GM18858 (cell line): ENCODE results near the gene FMNL2.
A peak's percentile ranks its signal among the peaks of the same experiment; 100 is the strongest.

Experiments
- ATAC-seq: cut with Tn5 transposase; IDR thresholded peaks from one replicate; pipeline ENCODE4 v1.9.1; 2021; ENCODE audit not compliant: unreplicated experiment

The FMNL2 gene

DNA sequence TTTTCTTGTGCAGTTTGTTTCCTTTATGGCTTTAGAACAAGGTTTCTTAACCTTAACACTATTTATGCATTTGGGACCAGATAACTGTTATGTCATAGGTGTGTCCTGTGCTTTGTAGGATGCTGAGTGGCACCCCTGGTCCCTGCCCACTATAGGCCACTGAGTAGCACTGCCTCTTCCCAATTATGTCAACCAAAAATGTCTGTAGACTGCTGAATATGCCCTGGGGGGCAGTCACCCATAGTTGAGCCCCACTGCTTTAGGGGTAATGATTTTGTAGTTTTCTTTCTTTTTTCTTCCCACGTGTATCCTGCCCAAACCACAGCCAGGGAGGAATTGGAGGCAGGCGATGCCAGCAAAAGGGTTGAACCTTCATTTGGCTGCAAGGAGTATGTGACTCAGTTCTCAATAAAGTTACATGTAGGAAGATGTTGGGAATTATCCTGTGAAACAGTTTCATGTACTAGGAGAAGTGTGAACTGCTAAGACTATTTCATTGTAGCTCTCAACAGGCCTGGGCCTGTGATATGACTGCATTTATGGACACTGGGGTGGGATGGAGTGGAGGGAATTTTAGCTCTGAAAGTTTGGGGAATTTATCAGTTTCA lies 65.7 kb downstream of the FMNL2 start:
- no peak for ATAC-seq

GRCh38 chr2:152402780-152403759 lies 68.1 kb downstream of the FMNL2 start:
- no peak for ATAC-seq

DNA sequence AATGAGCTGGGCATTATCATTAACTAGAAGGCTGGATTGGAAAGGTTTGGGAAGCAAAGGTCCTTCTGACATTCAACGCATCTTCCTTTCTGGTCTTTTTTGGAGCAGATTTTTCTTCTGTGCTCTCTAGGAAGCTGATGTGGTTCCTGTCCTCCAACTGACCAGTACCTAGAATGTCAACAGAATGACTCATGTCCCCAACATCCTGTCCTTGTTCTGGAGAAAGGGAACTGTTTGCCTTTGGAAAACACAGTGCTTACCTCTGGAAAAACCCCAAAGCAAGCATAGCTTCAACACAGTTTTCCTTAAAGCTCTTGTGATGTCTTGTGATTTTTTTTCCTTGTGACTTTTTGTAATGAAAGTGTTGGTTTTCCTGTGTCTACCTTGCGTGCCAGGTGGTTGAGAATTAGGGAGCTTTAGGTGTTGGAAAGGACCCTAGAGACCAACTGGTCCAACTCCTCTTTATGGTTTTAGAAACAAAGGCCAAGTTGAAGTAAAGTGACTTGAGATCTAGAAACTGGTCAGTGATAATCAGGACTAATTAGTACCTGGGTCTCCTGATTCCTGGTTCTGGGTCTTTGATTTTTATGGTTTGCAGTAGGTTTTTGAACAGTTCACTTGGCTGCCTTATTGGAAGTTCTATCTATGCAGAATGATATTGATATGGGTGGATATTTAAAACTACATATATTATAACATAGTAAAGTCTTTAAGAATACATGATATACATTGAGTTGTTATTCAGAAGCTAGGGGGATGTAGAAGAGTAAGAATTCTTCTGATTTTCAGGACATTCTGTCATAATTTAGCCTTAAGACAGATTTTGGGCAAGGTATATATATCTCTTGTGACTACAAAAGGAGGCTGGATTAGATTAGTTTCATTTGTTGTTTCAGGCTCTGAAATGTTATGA lies 70.5 kb downstream of the FMNL2 start:
- peak; percentile 12 for ATAC-seq

DNA sequence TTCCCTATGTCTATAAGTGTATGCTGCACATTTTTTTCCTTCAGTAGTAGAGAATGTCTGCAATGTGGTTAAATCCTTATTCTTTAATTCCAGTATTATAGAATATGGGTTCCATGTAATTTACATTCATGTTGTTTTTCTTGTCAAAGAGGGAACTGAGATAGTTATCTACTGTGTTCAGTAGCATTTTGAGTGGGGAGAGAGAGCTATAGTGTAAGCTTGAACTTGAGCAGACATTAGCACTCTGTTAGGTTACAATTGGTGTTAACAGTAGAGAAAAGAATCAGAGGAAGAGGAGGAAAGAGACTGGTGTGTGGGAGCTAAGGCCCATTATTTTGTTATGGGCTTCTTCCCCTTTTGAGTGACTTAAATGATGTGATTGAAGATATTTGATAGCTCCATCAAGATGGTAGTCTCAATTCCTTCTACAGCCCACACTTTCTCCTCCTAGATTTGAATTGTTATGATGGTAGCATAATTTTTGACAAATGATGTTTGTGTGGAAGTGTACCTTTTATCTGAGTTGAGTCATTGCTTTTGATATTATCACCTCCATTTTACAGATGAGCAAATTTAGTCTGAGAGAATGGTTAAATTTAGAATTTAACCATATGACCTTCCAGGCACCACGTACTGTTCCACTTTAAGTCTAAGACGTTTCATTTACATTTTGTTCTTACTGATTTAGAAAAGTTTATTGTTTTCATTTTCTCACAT lies 71.3 kb downstream of the FMNL2 start:
- peak; percentile 57 for ATAC-seq

DNA sequence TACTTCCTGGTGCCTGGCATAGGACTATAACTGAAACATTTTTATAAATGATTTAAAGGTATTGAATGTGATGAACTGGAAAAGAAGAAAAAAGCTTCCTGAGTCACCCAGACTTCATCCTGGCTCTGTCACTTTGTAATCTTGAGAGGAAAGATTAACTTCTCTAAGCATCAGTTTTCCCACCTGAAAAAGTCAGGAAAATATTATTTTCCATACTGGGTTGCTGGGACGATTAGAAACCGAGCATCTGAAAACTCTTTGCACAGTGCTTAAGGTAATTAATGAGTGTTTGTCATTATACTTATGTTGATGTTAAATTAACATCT lies 71.8 kb downstream of the FMNL2 start:
- no peak for ATAC-seq

DNA sequence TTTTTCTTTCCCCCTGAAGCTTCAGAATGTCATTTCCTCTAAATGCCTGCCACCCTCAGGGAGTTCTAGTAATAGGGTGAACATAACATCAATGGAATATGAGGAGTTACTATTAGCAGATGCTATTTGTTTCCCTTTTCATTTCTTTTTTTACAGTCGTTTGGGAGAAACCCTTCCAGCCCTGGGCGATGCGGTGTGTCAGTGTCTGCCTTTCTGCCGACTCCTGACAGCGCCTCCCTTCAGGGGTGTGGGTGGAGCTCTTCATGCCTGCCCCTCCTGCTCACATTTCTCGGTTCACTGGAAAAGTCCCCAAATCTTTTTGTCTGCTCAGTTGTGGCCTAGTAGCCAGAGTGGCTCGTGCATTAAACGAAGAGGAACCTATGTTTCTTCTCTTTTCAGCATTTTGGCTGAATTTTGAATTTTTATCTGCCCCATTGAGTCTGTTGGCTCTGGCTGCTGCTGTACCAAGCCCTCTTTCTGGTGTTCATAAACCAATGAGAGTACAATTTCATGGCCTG lies 72.3 kb downstream of the FMNL2 start:
- ATAC-seq, result peak; percentile 74

- ATAC-seq, result no peak
These were observed 72.8 kb downstream of the FMNL2 start for GRCh38 chr2:152407806-152408205.

DNA sequence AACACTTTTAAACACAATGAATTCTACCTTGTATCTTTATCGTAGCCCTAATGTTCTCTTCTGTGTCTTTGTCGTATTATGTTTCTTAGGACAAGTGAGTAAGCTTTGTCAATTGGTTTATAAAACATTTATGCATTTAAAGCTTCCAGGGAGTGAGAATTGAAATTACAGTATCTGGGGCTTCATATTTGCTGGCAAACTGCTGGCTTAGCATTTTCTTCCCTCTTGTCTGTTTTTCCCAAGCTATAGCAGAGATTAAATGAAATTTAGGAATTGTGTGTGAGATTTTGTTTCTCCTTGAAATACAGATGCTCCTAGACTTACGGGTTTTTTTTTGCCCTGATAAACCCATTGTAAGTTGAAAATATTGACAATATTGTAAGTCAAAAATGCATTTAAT lies 73.3 kb downstream of the FMNL2 start:
- ATAC-seq, result no peak

DNA sequence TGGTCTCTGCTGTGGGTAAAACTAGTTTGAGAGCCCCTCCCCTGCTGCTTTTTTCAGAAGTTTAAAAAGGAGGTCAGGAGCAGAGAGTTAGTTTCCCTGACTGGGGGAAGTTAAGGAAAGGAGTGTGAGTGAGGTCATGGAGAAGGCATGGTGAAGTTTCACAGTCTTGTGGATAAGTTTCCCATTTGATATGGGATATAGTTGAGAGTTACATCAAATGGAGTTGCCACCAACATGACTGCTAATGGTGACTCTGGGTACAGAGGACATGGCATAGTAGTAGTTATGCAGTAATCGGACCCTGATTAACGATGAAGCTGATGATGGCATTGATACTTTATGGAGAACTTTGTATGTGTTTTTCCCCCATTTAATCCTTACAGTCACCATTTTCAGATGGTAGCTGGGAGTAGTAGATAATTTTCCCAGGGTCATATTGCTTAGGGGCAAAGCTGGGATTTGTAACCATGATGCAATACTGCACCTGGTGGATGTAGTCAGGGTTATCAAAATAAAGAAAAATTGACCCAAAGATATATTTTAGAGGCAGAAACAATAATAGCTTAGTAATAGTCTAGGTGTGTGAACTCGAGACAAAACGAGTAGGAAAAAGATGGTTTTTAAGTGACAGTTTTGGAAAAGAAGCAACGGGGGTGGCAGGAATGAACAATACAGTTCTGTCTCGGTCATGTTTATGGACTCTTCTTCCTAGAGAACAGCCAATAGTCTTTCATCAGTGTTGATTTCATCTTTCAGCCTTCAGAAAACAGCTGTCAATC lies 74.6 kb downstream of the FMNL2 start:
- ATAC-seq, result no peak

GRCh38 chr2:152410165-152410597 lies 75.2 kb downstream of the FMNL2 start:
- no peak for ATAC-seq

GRCh38 chr2:152411154-152411553 lies 76.2 kb downstream of the FMNL2 start:
- ATAC-seq, result no peak

DNA sequence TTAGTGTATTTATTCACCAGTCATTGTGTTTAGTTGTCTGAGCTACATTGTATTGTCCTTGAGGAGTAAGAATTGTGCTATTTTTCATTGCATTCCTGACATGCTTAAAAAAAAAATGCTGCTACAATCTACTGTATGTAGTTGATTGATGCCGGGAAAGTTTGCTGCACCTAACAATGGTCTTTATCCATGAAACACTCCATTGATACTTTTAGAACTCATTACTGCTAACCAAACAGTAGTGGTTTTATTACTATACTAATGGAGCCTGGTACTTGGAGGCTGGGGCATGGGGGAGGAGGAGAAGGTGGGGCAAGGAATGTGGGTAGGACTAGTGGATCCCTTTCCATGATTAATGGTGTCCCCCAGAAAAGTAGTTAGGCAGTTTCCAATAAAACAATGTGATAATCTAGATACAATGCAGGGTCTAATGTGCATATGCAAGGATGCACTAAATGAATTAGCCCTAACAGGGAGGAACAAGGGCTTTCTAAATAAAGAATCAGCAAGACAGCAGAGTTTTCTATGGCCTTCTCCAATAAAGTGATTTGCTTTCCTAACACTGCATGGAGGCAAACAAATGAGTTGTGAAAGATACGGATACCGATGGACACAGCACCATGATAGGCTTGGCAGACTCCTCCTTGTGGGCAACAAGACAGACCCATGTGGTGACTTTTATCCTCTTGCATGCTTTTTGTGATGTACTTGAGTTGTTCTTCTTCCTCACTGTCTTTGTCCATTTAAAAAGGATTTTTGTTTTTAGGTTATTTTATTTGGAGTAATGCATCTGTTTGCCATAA lies 78.5 kb downstream of the FMNL2 start:
- ATAC-seq, result no peak

- ATAC-seq, result no peak
These were observed 80.3 kb downstream of the FMNL2 start for GRCh38 chr2:152415231-152415642.

GRCh38 chr2:152415796-152416195 lies 80.8 kb downstream of the FMNL2 start:
- ATAC-seq, result no peak

GRCh38 chr2:152418688-152419087 lies 83.7 kb downstream of the FMNL2 start:
- ATAC-seq, result no peak

DNA sequence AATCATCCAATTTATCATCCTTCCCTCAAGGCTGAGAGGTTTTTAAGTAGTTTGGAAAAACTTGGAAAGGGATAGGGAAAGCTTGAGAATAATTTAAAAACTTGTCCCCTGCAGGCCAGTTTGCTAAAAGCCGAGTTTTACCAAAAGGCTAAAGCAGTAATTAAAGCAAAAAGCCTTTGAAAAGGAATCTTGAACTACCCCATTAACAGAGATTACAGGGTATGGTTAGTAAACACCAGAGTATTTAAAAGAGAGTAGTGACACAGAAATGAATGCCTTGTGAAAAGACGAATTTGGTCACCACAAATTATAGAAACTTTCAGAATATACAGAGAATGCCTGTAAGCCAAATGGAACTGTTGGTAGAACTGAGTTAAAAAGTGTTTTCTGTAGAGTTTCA lies 85.0 kb downstream of the FMNL2 start:
- ATAC-seq, result no peak

GRCh38 chr2:152420363-152420762 lies 85.4 kb downstream of the FMNL2 start:
- no peak for ATAC-seq

DNA sequence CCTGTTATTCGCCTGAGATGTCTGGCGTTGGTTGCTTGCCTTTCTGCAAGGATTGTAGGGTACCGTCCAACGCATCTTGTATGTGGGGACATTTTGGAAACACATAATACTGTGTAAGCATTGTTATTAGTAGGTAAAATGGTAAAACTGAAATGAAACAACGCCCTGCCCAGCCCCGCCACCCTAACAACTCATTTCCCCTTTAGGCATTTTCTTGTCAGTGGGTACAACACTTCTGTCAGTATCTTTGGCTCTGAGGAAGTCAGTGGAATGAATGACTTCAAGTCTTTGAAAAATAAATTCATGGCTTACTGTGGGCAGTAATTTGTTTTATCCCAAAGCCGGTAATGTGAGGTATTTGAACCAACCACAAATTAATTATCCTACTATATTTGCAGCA lies 86.0 kb downstream of the FMNL2 start:
- no peak for ATAC-seq
